Trophoblast cell (in vitro differentiated cells and primary cell): Measurements from ENCODE around the gene ZNF79.
A peak's percentile ranks its signal among the peaks of the same experiment; 100 is the strongest.

Experiments used
- DNase-seq, 2 donors: peaks; one replicate each; pipeline ENCODE4 v3.0.0-alpha.2; 2016
- H2AFZ ChIP-seq: 2 replicates; pipeline ENCODE4 v1.6.1; 2013; ENCODE audit warnings: low read length, moderate library complexity, mild to moderate bottlenecking; ENCODE audit not compliant: insufficient read depth, poor library complexity
- H2AK5ac ChIP-seq: 2 replicates; pipeline ENCODE4 v1.6.1; 2013; ENCODE audit warnings: mild to moderate bottlenecking, low read length
- H2BK120ac ChIP-seq: 2 replicates; pipeline ENCODE4 v1.6.1; 2013; ENCODE audit warnings: low read length, mild to moderate bottlenecking, moderate library complexity; ENCODE audit not compliant: insufficient read depth, poor library complexity
- H2BK12ac ChIP-seq: 2 replicates; pipeline ENCODE4 v1.6.1; 2013; ENCODE audit warnings: mild to moderate bottlenecking, low read length, moderate library complexity
- H2BK5ac ChIP-seq: 2 replicates; pipeline ENCODE4 v1.6.1; 2013; ENCODE audit warnings: low read length, low read depth, moderate library complexity, mild to moderate bottlenecking; ENCODE audit not compliant: poor library complexity
- H3K14ac ChIP-seq: 2 replicates; pipeline ENCODE4 v1.6.1; 2013; ENCODE audit warnings: mild to moderate bottlenecking, low read length
- H3K18ac ChIP-seq: 2 replicates; pipeline ENCODE4 v1.6.1; 2013; ENCODE audit warnings: mild to moderate bottlenecking, low read length
- H3K23ac ChIP-seq: 2 replicates; pipeline ENCODE4 v1.6.1; 2013; ENCODE audit warnings: low read length
- H3K27ac ChIP-seq: 2 replicates; pipeline ENCODE4 v1.5.1; 2013; ENCODE audit warnings: low read depth, mild to moderate bottlenecking, inconsistent platforms, low read length, moderate library complexity
- H3K27me3 ChIP-seq: 2 replicates; pipeline ENCODE4 v1.6.1; 2013; ENCODE audit warnings: inconsistent platforms, mild to moderate bottlenecking, low read length, moderate library complexity; ENCODE audit not compliant: insufficient read depth
- H3K36me3 ChIP-seq, 2 experiments: 1 replicate in 1 of 2; 2 replicates in 1 of 2; pipeline ENCODE4 v1.6.1; 2013; ENCODE audit warnings: low read length in 2 of 2, mild to moderate bottlenecking in 2 of 2, moderate library complexity in 1 of 2; ENCODE audit not compliant: insufficient read depth in 2 of 2, control insufficient read depth in 1 of 2
- H3K4ac ChIP-seq: 2 replicates; pipeline ENCODE4 v1.6.1; 2013; ENCODE audit warnings: low read depth, mild to moderate bottlenecking, low read length, moderate library complexity
- H3K4me1 ChIP-seq, 2 experiments: 1 replicate in 1 of 2; 2 replicates in 1 of 2; pipeline ENCODE4 v1.6.1; 2013; ENCODE audit warnings: low read length in 2 of 2, mild to moderate bottlenecking in 2 of 2, moderate library complexity in 1 of 2; ENCODE audit not compliant: insufficient read depth in 2 of 2, control insufficient read depth in 1 of 2
- H3K4me2 ChIP-seq: 2 replicates; pipeline ENCODE4 v1.6.1; 2013; ENCODE audit warnings: inconsistent platforms, mild to moderate bottlenecking, low read length, moderate library complexity
- H3K4me3 ChIP-seq: 2 replicates; pipeline ENCODE4 v1.5.1; 2013; ENCODE audit warnings: mild to moderate bottlenecking, low read depth, low read length, inconsistent platforms
- H3K79me1 ChIP-seq: one replicate; pipeline ENCODE4 v1.6.1; 2013; ENCODE audit warnings: low read length
- H3K79me2 ChIP-seq: 2 replicates; pipeline ENCODE4 v1.6.1; 2013; ENCODE audit warnings: low read length, mild to moderate bottlenecking; ENCODE audit not compliant: control insufficient read depth, insufficient read depth, poor library complexity
- H3K9ac ChIP-seq: 2 replicates; pipeline ENCODE4 v1.6.1; 2013; ENCODE audit warnings: mild to moderate bottlenecking, low read length
- H3K9me3 ChIP-seq: 2 replicates; pipeline ENCODE4 v1.6.1; 2013; ENCODE audit warnings: low read depth, mild to moderate bottlenecking, control low read depth, inconsistent platforms, low read length; ENCODE audit not compliant: insufficient read depth
- H4K12ac ChIP-seq: 2 replicates; pipeline ENCODE4 v1.6.1; 2013; ENCODE audit warnings: low read depth, mild to moderate bottlenecking, low read length, moderate library complexity
- H4K8ac ChIP-seq: 2 replicates; pipeline ENCODE4 v1.6.1; 2013; ENCODE audit warnings: low read depth, mild to moderate bottlenecking, low read length, moderate library complexity
- H4K91ac ChIP-seq: one replicate; pipeline ENCODE4 v1.6.1; 2013; ENCODE audit warnings: low read depth, mild to moderate bottlenecking, low read length, moderate library complexity
- WGBS: extraction: QIAGEN DNeasy Blood & Tissue Kit; methylation state at CpG from one replicate; pipeline ENCODE4 v1.1.7; 2013; ENCODE audit warnings: missing lambda C conversion rate; ENCODE audit not compliant: insufficient read length, insufficient coverage; ENCODE audit errors: extremely low coverage; 5-methylcytosine and 5-hydroxymethylcytosine counted together

Gene ZNF79

DNA sequence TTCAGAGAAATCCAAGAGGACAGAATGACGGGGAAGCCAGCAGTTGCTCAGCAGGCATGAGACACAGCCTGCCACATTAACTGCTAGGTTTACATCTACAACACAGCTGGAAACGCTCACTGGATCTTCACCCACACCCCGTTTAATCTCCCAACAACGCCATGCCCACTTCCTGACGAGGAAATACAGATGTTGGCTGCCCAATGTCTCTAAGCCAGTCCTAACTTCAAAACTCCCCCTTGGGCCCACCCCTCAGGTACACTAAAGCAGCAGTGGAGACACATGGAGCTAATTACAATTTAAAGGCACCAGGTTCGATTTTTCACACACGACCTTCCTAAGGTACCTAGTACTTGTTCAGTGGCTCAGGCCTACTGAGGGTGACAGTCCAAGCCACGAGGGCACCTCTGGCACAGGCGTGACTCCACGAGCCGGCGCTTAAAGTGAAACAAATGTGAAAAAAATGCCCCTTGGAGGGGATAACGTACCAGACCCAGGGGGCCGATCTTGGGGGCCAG lies 26.1 kb downstream of the ZNF79 start:
- Histone ChIP-seq H3K27ac (peak overlapping the region; percentile 81), H3K79me2 (peaks cover 23% of the 10 kb centered on the region)
- WGBS: no CpG with 5 or more reads among the region's 14 CpGs

GRCh38 chr9:127450830-127451607 lies 26.8 kb downstream of the ZNF79 start, which contains the start of the genes LRSAM1 and RPL12:
Gene LRSAM1 (plus strand): TSS chr9:127451510. CDS start chr9:127454528, 3,018 bp downstream.
Gene RPL12 (minus strand): TSS chr9:127451406. CDS start chr9:127451317, 89 bp downstream.
- H3K23ac ChIP-seq: peak within 1 kb of the TSS; percentile 14
- peak within 1 kb of the TSS; percentile 94 for H3K4me2 ChIP-seq
- H4K91ac ChIP-seq: peak within 1 kb of the TSS; percentile 93
- H2AFZ ChIP-seq: peak within 1 kb of the TSS; percentile 21
- H3K36me3 ChIP-seq: peaks cover 36 to 48% of the 10 kb centered on the region in 2 experiments
- no peaks in the 10 kb centered on the region for H3K9me3 ChIP-seq
- H2BK5ac ChIP-seq: peak within 1 kb of the TSS; percentile 89
- peaks cover 23% of the 10 kb centered on the region for H3K79me2 ChIP-seq
- peak within 1 kb of the TSS; percentile 97 for H3K9ac ChIP-seq
- H3K14ac ChIP-seq: peak within 1 kb of the TSS; percentile 91
- H3K79me1 ChIP-seq: peaks cover 18% of the 10 kb centered on the region
- H3K27ac ChIP-seq: peak within 1 kb of the TSS; percentile 81
- DNase-seq: peak; percentile 95 to 99
- peaks cover 11 to 20% of the 10 kb centered on the region in 2 experiments for H3K4me1 ChIP-seq
- peak within 1 kb of the TSS; percentile 88 for H4K12ac ChIP-seq
- H3K4ac ChIP-seq: peak within 1 kb of the TSS; percentile 100
- peak within 1 kb of the TSS; percentile 92 for H3K4me3 ChIP-seq
- peak within 1 kb of the TSS; percentile 88 for H4K8ac ChIP-seq
- peak within 1 kb of the TSS; percentile 84 for H2BK120ac ChIP-seq
- peak within 1 kb of the TSS; percentile 96 for H3K18ac ChIP-seq
- H2AK5ac ChIP-seq: peak within 1 kb of the TSS; percentile 88
- peak within 1 kb of the TSS; percentile 10 for H2BK12ac ChIP-seq
- H3K27me3 ChIP-seq: no peaks in the 10 kb centered on the region
- WGBS: no CpG with 5 or more reads among the region's 71 CpGs

More for the DNA sequence above, 26.1 kb downstream of the ZNF79 start:
- peaks cover 11 to 20% of the 10 kb centered on the region in 2 experiments for H3K4me1 ChIP-seq
- no peak overlapping the region for H2BK12ac ChIP-seq
- H3K9me3 ChIP-seq: no peaks in the 10 kb centered on the region
- H4K91ac ChIP-seq: no peak overlapping the region
- peak overlapping the region; percentile 89 for H2BK5ac ChIP-seq
- H3K4ac ChIP-seq: peak overlapping the region; percentile 100
- peak overlapping the region; percentile 14 for H3K23ac ChIP-seq
- no peak overlapping the region for H4K8ac ChIP-seq
- peak overlapping the region; percentile 92 for H3K4me3 ChIP-seq
- H3K79me1 ChIP-seq: peaks cover 18% of the 10 kb centered on the region
- H3K18ac ChIP-seq: peak overlapping the region; percentile 96
- peak in 1 of 2 donors; percentile 16 for DNase-seq
- no peaks in the 10 kb centered on the region for H3K27me3 ChIP-seq
- H3K4me2 ChIP-seq: peak overlapping the region; percentile 94
- H3K9ac ChIP-seq: peak overlapping the region; percentile 97
- no peak overlapping the region for H2BK120ac ChIP-seq
- H2AK5ac ChIP-seq: no peak overlapping the region
- H3K14ac ChIP-seq: peak overlapping the region; percentile 91
- peaks cover 40 to 52% of the 10 kb centered on the region in 2 experiments for H3K36me3 ChIP-seq
- H4K12ac ChIP-seq: peak overlapping the region; percentile 88
- H2AFZ ChIP-seq: no peak overlapping the region

DNA sequence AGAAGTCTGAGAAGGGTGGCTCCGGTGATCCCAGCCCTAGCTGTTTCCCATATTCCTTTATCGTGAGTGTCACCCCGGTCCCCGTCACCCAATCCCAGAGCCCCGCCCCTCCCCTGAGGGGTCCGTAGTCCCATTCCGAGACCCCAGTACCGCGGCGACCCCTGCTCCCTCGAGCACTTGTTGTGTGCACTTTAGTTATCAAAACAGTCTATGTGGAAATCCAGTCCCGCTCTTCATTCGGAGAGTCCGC lies 27.4 kb downstream of the ZNF79 start:
- H4K8ac ChIP-seq: peak overlapping the region; percentile 20
- peak overlapping the region; percentile 43 for H3K14ac ChIP-seq
- H3K4me1 ChIP-seq: peaks cover 11 to 20% of the 10 kb centered on the region in 2 experiments
- peak overlapping the region; percentile 92 for H3K4me3 ChIP-seq
- no peaks in the 10 kb centered on the region for H3K9me3 ChIP-seq
- no peaks in the 10 kb centered on the region for H3K27me3 ChIP-seq
- H3K79me1 ChIP-seq: peaks cover 18% of the 10 kb centered on the region
- no peak overlapping the region for H3K23ac ChIP-seq
- H2AFZ ChIP-seq: peak overlapping the region; percentile 7
- DNase-seq: no peak
- H2BK12ac ChIP-seq: no peak overlapping the region
- H3K4me2 ChIP-seq: peak overlapping the region; percentile 91
- peak overlapping the region; percentile 70 for H3K9ac ChIP-seq
- H3K36me3 ChIP-seq: peaks cover 32 to 43% of the 10 kb centered on the region in 2 experiments
- peaks cover 23% of the 10 kb centered on the region for H3K79me2 ChIP-seq
- peak overlapping the region; percentile 40 for H3K18ac ChIP-seq
- WGBS: no CpG with 5 or more reads among the region's 14 CpGs
- peak overlapping the region; percentile 49 for H3K4ac ChIP-seq
- H3K27ac ChIP-seq: peak overlapping the region; percentile 26
- peak overlapping the region; percentile 2 for H2BK120ac ChIP-seq
- H2AK5ac ChIP-seq: no peak overlapping the region
- H4K12ac ChIP-seq: peak overlapping the region; percentile 5
- H2BK5ac ChIP-seq: peak overlapping the region; percentile 55
- H4K91ac ChIP-seq: peak overlapping the region; percentile 80

GRCh38 chr9:127451858-127452656 lies 27.9 kb downstream of the ZNF79 start:
- Histone ChIP-seq H3K18ac (peak overlapping the region; percentile 40), H3K36me3 (peaks cover 30 to 40% of the 10 kb centered on the region in 2 experiments), H3K4me1 (peaks cover 11 to 20% of the 10 kb centered on the region in 2 experiments), H3K27ac (peak overlapping the region; percentile 26), H3K4me3 (peak overlapping the region; percentile 92), H3K14ac (peak overlapping the region; percentile 43), H2AK5ac (peak overlapping the region; percentile 25), H3K9me3 (no peaks in the 10 kb centered on the region), H3K27me3 (no peaks in the 10 kb centered on the region), H4K8ac (peak overlapping the region; percentile 20), H3K4me2 (peak overlapping the region; percentile 91), H3K4ac (peak overlapping the region; percentile 49), H2BK120ac (peak overlapping the region; percentile 23), H4K91ac (peak overlapping the region; percentile 80), H2BK12ac (peak overlapping the region; percentile 10), H3K9ac (peak overlapping the region; percentile 70), H3K79me2 (peaks cover 23% of the 10 kb centered on the region), H4K12ac (peak overlapping the region; percentile 36), H3K79me1 (peaks cover 18% of the 10 kb centered on the region), H2AFZ (peak overlapping the region; percentile 18), H2BK5ac (peak overlapping the region; percentile 55), H3K23ac (no peak overlapping the region)
- WGBS: no CpG with 5 or more reads among the region's 29 CpGs
- DNase-seq: peak in 1 of 2 donors; percentile 56
